Measurements from ENCODE around the gene MRPL2.

MRPL2 gene

GRCh38 chr6:43059168-43060033, at the start of gene MRPL2, which contains the start of gene KLC4:
TSS of gene MRPL2 (minus strand) at chr6:43059434. CDS start at chr6:43059381, 53 bp downstream.
TSS of gene KLC4 (plus strand) at chr6:43059631. CDS start at chr6:43061336, 1,705 bp downstream.
- DNase-seq, result peak; percentile 97

GRCh38 chr6:43107344-43108062, 48.3 kb upstream of the MRPL2 start:
- DNase-seq, result no peak

- DNase-seq, result no peak
These were observed 46.4 kb upstream of the MRPL2 start for GRCh38 chr6:43105538-43106222.

DNA sequence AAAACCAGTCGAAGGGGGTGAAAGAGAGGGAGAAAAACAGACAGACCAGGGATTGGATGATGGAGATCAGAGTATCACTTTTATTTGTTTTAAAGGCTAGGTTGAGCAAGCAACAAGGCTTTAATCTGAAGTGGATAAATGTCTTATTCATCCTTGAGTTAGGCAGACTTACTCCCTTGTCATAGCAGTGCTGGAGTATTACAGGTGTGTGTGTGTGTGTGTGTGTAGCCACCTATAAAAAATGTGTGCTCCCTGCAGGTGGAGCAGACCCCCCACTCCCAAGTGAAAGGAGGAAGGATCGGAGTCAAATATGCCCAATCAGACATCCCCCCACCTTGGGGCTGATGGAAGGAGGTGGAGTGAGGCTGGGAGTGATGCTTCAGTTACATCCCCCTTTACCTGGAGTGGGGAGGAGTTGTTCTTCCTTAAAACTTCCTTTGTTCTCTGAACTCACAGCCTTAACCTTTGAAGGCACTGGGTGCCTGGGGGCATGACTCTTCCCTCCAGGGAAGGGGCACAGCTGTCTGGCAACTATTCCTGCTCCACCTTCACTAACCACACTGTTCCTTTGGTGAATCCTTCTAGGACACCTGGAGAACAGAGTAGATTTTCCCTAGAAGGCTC, 44.1 kb upstream of the MRPL2 start:
- no peak for DNase-seq

DNA sequence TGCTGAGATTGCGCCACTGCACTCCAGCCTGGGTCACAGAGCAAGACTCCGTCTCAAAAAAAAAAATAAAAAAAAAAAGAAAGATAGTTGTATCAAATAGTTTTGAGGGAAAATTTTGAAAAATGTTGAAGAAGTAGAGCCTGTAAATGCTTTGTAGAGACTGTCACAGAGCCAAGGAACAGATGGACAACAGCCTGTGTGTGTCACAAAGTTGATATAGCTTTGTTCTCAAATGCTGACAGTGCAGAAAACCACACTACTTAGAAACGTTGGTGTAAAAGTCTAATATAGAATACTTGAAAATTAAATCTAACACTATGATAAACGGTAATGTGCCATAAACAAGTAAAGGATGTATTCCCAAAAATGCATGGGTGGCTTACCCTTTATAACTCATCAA, 42.3 kb upstream of the MRPL2 start:
- DNase-seq, result no peak

DNA sequence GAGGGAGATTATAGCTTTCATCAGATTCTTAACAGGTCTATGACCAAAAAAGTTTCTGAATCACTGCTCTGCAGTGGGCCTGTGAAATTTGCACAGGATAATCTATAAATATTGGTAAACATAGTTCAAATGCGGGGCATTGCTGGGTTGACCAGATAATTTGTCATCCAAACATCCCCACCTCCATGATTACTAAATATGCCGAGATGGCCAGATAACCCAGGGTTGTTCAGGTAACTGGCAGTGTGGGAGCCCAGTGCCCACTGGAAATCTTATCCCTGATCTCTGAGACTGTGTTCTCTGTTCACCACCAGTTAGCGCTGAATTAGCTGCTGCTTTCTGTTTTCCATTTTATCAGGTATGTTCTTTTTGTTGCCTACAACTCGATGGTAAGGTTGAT, 38.3 kb upstream of the MRPL2 start:
- no peak for DNase-seq

GRCh38 chr6:43097098-43097489, 37.9 kb upstream of the MRPL2 start:
- no peak for DNase-seq

DNA sequence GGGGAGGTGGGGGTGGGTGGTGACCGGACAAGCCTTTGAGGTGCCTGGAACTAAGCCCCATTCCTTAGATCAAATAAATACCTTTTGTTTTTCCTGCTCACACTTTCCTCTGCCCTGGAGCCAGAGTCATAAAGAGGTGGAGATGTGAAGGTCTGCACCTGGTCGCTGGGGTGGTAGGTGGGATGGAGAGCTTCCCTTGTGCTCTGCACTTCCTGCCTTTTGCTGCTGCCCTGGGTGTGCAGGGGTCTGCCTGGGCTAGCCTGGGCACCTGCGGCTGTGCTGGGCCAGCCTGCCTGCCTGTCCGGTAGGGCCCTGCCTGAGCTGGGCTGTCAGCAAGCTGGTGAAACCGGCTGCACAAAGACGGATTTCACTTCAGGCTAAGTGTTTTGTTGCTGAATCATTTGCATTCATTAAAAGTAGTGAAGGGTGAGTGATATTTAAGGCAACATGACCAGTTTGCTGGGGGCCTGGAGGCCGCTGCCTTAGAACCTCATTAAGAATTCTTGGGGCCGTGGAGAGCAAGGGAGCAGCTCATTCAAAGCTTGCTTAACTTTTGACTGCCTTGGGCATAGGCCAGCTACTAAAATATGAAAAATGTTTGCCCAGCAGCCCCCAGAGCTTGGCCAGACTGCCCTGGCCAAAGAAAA, 37.3 kb upstream of the MRPL2 start:
- no peak for DNase-seq

- no peak for DNase-seq
These were observed 36.7 kb upstream of the MRPL2 start for GRCh38 chr6:43095939-43096338.

DNA sequence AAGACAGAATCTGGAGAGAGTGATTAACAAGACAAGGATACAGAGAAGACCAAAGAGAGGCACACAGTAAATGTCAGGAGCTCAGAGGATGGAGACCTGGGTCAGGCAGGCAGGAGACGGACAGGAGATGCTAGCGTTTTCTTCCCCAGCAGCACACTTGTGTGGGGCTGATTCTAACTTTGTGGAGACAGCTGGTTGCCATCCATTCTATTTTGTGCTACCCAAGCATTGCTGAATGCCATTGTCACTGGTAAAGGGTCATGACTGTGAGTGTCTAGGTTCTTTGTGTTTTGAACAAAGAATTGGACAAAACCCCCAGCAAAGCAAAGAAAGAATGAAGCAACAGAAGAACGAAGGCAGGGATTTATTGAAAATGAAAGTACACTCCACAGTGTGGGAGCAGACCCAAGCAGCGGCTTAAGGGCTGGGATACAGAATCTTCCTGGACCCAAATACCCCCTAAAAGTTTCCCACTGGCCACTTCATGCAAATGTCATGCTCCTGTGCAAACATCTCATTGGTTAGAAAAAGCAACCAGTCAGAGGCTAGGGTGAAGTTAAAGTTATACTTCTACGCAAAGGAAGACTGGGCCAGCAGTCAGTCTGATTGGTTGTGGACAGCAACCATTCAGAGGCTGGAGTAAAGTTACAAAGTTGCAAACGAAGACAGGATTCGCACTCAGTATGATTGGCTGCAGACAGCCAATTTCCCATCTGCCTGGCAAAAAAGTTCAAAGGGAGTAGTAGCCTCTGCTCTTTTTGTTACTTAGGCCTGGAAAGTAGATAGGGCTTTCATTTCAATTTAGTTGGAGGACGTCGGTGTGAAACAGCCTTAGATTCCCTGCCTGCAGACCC, 34.4 kb upstream of the MRPL2 start:
- no peak for DNase-seq

GRCh38 chr6:43092635-43093034, 33.4 kb upstream of the MRPL2 start:
- DNase-seq, result no peak

- no peak for DNase-seq
These were observed 32.3 kb upstream of the MRPL2 start for GRCh38 chr6:43091436-43091991.

DNA sequence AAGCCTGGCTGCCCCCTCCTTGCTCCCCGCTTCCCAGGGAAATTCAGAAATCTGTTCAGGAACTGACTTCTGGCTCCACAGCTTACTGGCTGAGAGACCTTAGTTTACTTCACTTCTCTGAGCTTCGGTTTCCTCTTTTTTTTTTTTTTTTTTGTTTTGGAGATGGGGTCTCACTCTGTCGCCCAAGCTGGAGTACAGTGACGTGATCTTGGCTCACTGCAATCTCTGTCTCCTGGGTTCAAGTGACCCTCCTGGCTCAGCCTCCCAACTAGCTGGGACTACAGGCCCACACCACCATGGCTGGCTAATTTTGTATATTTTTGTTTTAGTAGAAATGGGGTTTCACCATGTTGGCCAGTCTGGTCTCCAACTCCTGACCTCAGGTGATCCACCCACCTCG, 31.8 kb upstream of the MRPL2 start:
- DNase-seq, result no peak

GRCh38 chr6:43090559-43090956, 31.3 kb upstream of the MRPL2 start:
- no peak for DNase-seq

DNA sequence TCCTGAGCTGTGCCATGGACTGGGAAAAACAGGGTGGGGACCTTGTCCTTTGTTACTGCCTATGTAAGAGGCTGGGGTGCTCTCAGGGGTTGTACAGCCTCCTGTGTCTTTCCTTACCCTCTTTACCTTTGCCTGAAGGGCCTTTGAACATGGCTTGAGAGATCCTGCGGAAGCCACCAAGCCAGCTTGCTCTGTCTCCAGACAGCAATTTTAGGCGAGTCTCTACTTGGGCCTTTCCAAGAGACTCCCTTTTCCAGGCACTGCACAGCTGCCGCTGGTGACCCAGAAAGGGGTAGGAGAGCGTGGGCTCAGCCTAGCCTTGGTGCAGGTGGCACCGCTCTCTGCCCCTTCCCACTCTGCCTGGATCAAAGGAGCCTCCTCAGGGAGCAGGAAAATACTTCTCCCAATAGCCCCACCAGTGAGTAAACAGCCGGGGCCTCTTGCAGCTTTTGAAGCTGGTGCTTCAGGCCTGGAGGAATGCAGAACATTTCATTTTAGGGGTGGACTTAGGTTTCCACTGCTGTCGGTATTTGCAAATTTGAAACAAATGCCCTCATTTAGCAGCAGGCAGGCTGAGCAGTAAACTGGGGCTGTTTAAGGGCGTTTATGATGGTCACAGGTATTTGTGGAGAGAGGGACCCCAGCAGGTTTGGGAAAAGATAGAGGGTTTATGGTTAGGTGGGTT, 30.8 kb upstream of the MRPL2 start:
- DNase-seq, result no peak

DNA sequence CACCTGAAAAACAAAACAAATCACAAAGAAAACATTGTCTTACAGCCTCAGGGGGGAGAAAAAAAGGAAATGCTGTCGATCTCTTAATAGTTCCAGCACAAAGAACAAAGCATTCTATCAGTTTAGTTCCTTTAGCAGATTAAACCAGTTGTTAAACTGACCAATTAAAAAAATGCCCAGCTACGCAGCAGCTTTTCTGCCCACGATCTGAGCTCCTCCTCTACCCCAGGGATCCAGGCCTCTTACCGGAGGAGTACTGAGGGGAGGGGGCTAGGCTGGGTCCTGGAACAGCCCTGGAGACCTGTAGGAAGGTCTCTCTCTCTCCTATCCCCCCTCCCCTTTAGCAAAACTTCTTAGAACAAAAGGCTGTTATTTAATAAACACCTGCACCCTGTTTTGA, 30.2 kb upstream of the MRPL2 start:
- DNase-seq, result no peak

DNA sequence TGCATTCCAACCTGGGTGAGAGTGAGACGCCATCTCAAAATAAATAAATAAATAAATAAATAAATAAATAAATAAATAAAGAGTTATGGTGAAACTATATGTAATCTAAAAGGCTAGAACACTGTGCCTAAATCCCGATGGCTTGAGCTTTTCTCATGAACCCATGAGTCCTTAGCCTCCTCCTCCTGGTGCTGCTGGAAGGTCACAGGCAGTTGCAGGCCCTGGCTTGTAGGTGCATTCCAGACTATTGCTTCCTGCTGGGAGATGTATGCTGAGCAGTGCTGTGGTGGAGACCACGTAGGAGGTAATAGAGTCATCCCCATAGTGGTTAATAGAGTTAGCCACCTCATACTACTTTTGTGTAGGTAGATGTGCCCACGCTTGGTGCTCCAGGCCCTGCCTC, 29.4 kb upstream of the MRPL2 start:
- DNase-seq, result no peak

DNA sequence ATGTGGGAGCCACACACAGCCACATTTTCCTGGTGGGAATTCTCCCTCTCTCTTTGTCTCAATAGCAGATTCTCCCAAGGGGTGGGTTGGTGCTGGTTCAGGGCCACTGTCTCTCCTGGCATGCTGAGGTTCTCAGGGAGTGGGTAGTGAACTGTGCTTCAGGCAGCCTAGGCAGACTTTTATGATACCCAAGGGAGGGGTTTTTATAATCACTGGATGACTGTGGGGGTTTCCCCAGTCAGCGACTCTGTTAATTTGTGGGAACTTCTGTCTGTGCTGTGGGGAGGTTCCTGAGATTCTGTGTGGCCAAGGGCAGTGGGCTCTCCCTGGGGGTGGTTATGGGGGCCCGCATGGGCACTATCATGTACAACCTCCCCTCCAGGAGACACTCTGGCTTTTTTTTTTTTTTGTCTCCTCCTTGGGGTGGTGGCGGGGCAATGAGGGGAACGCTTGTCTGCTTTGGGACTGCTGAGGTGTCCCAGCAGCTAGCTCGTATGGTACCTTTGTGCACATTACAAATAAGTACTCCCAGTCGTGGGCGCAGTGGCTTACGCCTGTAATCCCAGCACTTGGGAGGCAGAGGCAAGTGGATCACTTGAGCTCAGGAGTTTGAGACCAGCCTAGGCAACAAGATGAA, 26.9 kb upstream of the MRPL2 start:
- no peak for DNase-seq

DNA sequence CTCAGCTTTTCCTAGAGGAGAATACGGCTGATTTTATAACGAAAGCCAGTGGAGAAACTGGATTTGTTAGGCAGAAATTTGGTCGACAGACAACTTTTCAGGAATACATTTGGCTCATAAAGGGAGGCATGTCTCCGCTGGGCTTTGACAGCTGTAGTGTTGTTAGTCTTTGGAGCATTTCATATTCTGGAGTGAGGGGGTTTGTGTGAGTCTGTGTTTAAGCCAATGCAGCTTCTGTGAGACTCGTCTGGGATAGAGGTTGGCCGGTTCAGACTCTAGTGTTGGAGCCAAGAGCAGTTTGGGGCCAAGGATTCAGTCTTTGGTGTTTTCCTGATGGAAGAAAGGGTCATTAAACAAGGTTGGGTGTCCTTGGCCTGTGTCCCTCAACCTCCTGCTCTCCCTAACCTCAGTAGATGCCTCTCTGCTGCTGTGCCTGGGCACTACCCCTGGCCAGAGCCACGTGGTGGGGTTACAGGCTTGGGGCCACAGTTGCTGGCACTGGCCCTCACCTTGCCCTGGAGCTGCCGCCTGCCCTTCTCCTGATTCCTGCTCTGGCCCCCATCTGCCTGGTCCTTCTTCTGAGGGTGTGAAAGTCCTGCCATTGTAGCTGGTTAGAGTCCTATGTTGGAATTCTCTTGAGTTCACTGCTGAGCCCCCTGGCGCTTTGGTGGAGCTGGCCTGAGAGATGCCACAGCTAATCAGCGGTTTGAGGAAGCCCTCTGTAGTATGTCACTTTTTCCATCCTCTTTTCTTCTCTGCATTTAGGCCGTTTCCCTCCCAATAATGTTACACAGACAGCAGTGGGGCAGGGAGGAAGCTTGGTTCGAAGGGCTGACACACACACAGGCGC, 23.8 kb upstream of the MRPL2 start:
- no peak for DNase-seq

Measured in NK-92 treated with Interleukin-12 subunit alpha and Interleukin-12 subunit beta, amount 100 ng/mL, for 24 hours (cell line).